ENCODE data around the gene TFCP2L1. TPM values are rescaled to one million over a fixed set of nuclear protein-coding genes. Genes with fewer than 3 reads are reported as not detected.

TFCP2L1 gene
- total RNA-seq, 1 experiment from 2014 or later = 4.3 TPM

DNA sequence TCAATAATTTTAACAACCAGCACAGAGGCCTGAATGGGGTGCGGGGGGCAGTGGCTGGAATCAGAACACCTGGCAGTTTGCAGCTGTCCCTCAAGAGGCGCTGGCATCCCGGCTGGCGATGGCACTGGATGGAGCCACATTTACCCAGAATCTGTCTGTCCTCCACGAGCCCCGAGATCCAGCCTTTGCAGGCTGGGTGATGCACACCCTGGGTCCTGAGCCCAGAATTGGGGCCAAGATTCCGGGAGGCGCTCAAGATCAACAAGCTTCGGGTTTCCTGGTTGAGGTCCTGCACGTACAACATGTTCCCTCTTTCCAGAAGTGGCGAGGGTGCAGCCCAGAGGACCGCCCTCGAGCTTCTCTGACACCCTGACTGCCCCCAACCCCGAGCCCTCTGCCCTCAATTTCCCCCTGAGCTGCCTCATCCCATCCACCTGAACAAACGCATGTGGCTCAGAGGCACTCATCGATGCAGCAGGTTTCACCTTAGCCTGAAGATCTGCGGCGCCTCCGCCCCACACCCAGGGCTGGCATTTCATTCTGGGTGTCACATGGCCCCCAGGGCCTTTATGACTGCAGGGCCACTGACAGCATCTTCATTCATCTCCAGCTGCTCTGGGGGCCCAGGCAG, 97.5 kb downstream of the TFCP2L1 start (continued):
- TF ChIP-seq, protein P1, sequence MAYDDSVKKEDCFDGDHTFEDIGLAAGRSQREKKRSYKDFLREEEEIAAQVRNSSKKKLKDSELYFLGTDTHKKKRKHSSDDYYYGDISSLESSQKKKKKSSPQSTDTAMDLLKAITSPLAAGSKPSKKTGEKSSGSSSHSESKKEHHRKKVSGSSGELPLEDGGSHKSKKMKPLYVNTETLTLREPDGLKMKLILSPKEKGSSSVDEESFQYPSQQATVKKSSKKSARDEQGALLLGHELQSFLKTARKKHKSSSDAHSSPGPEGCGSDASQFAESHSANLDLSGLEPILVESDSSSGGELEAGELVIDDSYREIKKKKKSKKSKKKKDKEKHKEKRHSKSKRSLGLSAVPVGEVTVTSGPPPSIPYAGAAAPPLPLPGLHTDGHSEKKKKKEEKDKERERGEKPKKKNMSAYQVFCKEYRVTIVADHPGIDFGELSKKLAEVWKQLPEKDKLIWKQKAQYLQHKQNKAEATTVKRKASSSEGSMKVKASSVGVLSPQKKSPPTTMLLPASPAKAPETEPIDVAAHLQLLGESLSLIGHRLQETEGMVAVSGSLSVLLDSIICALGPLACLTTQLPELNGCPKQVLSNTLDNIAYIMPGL (CRISPR knock-in tag; IDR thresholded peaks at IDR 0.05) = no peak
- no peak for TF ChIP-seq TP53 (CRISPR knock-in tag; IDR thresholded peaks at IDR 0.05)
- TF ChIP-seq GTF2I (CRISPR knock-in tag; conservative IDR thresholded peaks at IDR 0.05) = no peak
- TF ChIP-seq JAZF1 (CRISPR knock-in tag; IDR thresholded peaks at IDR 0.05) = no peak
- TF ChIP-seq, protein P2, sequence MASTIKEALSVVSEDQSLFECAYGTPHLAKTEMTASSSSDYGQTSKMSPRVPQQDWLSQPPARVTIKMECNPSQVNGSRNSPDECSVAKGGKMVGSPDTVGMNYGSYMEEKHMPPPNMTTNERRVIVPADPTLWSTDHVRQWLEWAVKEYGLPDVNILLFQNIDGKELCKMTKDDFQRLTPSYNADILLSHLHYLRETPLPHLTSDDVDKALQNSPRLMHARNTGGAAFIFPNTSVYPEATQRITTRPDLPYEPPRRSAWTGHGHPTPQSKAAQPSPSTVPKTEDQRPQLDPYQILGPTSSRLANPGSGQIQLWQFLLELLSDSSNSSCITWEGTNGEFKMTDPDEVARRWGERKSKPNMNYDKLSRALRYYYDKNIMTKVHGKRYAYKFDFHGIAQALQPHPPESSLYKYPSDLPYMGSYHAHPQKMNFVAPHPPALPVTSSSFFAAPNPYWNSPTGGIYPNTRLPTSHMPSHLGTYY (CRISPR knock-in tag; IDR thresholded peaks at IDR 0.05) = no peak
- TF ChIP-seq NFE2L1 (CRISPR knock-in tag; IDR thresholded peaks at IDR 0.05) = no peak

DNA sequence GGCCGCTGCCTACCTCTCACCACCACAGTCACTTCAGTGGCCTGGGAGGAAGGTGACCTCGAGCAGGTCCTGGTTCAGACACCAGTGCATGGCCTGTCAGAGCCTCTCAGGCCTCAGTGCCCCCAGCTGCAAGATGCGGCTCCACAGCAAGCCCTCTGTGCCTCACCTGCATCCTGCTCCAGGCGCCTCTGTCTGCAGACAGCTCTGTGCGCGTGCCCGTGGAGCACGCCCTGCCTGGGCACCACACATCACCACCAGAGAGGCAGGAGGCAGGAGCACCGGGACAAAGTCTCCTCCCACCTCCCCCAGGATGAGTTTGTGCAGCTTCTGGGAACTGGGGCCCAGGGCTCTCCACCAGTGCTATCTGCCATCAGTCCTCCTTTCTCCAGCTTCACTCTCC, 98.7 kb downstream of the TFCP2L1 start:
- ChIA-PET POLR2A (no interaction called here), CTCF (no interaction called here)
- no peak for ATAC-seq
- Mint-ChIP-seq H3K36me3 (no peaks in the 10 kb centered on the region), H3K27me3 (ENCODE audit: low read depth) (no peaks in the 10 kb centered on the region; the same call in 1 of the 2 replicates), H3K9me3 (no peaks in the 10 kb centered on the region), H3K4me1 (peaks cover 4% of the 10 kb centered on the region), H3K27ac (no peak overlapping the region), H3K4me3 (no peak overlapping the region)
- TF ChIP-seq TEAD4 (CRISPR knock-in tag; IDR thresholded peaks at IDR 0.05) = no peak
- TF ChIP-seq JAZF1 (CRISPR knock-in tag; IDR thresholded peaks at IDR 0.05) = no peak
- TF ChIP-seq, protein P3, sequence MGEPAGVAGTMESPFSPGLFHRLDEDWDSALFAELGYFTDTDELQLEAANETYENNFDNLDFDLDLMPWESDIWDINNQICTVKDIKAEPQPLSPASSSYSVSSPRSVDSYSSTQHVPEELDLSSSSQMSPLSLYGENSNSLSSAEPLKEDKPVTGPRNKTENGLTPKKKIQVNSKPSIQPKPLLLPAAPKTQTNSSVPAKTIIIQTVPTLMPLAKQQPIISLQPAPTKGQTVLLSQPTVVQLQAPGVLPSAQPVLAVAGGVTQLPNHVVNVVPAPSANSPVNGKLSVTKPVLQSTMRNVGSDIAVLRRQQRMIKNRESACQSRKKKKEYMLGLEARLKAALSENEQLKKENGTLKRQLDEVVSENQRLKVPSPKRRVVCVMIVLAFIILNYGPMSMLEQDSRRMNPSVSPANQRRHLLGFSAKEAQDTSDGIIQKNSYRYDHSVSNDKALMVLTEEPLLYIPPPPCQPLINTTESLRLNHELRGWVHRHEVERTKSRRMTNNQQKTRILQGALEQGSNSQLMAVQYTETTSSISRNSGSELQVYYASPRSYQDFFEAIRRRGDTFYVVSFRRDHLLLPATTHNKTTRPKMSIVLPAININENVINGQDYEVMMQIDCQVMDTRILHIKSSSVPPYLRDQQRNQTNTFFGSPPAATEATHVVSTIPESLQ (CRISPR knock-in tag; IDR thresholded peaks at IDR 0.05) = no peak
- TF ChIP-seq, protein P4, sequence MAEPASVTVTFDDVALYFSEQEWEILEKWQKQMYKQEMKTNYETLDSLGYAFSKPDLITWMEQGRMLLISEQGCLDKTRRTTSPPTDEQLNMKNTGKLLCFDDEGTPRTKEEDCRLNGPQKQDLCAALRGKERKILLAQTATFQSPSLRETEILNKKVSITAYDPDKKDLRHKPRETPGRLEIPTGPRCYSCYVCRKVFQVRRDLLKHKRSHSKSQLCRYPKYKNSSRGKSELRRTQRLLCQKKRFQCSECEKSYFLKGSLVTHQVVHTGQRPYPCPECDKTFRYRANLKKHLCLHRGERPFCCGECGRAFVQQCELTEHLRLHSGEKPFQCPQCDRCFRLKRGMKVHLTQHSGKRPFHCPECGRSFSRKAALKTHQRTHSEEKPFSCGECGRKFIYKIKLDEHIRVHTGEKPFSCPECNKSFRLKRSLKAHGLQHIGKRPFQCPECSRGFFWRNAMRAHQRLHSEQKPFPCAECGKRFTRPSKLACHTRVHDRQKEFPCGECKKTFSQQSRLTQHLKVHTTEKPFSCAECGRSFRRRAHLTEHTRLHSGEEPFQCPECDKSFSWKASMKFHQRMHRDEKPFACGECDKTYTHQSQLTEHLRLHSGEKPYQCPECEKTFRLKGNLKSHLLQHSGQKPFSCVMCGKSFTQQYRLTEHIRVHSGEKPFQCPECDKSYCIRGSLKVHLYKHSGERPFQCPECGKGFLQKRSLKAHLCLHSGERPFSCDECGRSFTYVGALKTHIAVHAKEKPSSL (CRISPR knock-in tag; conservative IDR thresholded peaks at IDR 0.05) = no peak
- TF ChIP-seq, protein P5, sequence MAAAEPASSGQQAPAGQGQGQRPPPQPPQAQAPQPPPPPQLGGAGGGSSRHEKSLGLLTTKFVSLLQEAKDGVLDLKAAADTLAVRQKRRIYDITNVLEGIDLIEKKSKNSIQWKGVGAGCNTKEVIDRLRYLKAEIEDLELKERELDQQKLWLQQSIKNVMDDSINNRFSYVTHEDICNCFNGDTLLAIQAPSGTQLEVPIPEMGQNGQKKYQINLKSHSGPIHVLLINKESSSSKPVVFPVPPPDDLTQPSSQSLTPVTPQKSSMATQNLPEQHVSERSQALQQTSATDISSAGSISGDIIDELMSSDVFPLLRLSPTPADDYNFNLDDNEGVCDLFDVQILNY (CRISPR knock-in tag; IDR thresholded peaks at IDR 0.05) = no peak
- no peak for TF ChIP-seq ZNF121 (CRISPR knock-in tag; IDR thresholded peaks at IDR 0.05)
- no peak for TF ChIP-seq SMAD4 (CRISPR knock-in tag; IDR thresholded peaks at IDR 0.05)
- TF ChIP-seq GTF2I (CRISPR knock-in tag; conservative IDR thresholded peaks at IDR 0.05) = no peak
- TF ChIP-seq NR2C2 (CRISPR knock-in tag; IDR thresholded peaks at IDR 0.05) = no peak
- no peak for TF ChIP-seq MXD4 (CRISPR knock-in tag; IDR thresholded peaks at IDR 0.05; ENCODE audit: borderline replicate concordance)
- TF ChIP-seq, protein P6, sequence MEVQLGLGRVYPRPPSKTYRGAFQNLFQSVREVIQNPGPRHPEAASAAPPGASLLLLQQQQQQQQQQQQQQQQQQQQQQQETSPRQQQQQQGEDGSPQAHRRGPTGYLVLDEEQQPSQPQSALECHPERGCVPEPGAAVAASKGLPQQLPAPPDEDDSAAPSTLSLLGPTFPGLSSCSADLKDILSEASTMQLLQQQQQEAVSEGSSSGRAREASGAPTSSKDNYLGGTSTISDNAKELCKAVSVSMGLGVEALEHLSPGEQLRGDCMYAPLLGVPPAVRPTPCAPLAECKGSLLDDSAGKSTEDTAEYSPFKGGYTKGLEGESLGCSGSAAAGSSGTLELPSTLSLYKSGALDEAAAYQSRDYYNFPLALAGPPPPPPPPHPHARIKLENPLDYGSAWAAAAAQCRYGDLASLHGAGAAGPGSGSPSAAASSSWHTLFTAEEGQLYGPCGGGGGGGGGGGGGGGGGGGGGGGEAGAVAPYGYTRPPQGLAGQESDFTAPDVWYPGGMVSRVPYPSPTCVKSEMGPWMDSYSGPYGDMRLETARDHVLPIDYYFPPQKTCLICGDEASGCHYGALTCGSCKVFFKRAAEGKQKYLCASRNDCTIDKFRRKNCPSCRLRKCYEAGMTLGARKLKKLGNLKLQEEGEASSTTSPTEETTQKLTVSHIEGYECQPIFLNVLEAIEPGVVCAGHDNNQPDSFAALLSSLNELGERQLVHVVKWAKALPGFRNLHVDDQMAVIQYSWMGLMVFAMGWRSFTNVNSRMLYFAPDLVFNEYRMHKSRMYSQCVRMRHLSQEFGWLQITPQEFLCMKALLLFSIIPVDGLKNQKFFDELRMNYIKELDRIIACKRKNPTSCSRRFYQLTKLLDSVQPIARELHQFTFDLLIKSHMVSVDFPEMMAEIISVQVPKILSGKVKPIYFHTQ (CRISPR knock-in tag; IDR thresholded peaks at IDR 0.05) = no peak
- TF ChIP-seq ZNF396 (CRISPR knock-in tag; IDR thresholded peaks at IDR 0.05; ENCODE audit: borderline replicate concordance) = no peak
- DNase-seq (ENCODE audit: low spot score) = no peak
